DOHH2 (cell line): ENCODE results near the gene R3HDM4.

ENCODE experiments used
- EZH2phosphoT487 ChIP-seq: fragments of 200-600 bp; sonication (generic); IDR thresholded peaks from 2 replicates; pipeline ENCODE4 v1.6.1; 2017; ENCODE audit warnings: borderline replicate concordance, mild to moderate bottlenecking, antibody characterized with exemption, low read length, moderate library complexity, mixed read lengths
- TF ChIP-seq, protein P1 (sequence below): fragments of 200-600 bp; sonication (generic); IDR thresholded peaks from one replicate; pipeline ENCODE4 v1.5.1; 2014; ENCODE audit warnings: antibody characterized with exemption, mild to moderate bottlenecking, low read depth, low read length; ENCODE audit not compliant: poor library complexity, severe bottlenecking

DNA sequence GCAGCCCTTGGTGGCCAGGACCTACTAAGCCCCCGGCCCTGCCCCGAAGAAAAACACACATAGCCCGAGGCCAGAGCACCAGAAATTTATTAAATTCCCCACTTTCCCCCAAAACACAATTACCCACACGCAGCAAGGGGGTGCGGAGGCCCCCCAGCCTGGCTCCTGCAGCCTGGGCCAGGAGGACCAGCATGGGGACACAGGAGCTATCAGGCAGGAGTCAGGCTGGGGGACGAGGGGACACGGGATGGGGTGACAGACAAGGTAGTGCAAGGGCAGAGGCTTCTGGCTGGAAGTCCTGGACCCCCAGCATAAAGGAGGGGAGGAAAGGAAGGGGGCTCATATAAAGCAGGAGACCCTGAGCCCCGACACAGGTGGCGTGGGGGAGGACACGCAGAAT lies 16.6 kb downstream of the R3HDM4 start:
- TF ChIP-seq, protein P1, sequence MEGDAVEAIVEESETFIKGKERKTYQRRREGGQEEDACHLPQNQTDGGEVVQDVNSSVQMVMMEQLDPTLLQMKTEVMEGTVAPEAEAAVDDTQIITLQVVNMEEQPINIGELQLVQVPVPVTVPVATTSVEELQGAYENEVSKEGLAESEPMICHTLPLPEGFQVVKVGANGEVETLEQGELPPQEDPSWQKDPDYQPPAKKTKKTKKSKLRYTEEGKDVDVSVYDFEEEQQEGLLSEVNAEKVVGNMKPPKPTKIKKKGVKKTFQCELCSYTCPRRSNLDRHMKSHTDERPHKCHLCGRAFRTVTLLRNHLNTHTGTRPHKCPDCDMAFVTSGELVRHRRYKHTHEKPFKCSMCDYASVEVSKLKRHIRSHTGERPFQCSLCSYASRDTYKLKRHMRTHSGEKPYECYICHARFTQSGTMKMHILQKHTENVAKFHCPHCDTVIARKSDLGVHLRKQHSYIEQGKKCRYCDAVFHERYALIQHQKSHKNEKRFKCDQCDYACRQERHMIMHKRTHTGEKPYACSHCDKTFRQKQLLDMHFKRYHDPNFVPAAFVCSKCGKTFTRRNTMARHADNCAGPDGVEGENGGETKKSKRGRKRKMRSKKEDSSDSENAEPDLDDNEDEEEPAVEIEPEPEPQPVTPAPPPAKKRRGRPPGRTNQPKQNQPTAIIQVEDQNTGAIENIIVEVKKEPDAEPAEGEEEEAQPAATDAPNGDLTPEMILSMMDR: no peak
- TF ChIP-seq EZH2phosphoT487: no peak
